ENCODE measurements around the gene MTURN. TPM values are rescaled to one million over a fixed set of nuclear protein-coding genes. Genes with fewer than 3 reads are reported as not detected.

The MTURN gene
- polyA plus RNA-seq, 4 donors = 79.0 to 91.2 (median 85.5) TPM

DNA sequence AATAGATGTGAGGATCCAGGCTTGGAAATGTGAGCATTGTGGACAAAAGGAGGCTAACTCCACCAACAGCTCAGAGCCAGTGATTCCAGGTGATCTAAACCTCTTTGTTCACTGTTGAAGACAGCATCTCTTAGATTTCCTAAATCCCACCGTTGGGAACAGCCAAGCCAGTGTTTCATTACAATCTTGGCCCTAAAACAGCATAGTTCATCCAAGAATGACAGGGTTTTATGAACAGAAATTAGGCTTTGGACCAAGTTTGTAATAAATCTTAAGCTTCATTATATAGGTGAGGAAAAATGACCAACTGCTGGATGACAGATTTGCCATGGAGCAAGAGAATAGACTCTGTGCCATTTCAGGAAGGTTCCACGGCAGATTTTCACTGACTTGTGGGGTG is 65.8 kb downstream of the MTURN start:
- no peak for DNase-seq (ENCODE audit: low read depth in 4 of 4, low spot score in 2 of 4)

DNA sequence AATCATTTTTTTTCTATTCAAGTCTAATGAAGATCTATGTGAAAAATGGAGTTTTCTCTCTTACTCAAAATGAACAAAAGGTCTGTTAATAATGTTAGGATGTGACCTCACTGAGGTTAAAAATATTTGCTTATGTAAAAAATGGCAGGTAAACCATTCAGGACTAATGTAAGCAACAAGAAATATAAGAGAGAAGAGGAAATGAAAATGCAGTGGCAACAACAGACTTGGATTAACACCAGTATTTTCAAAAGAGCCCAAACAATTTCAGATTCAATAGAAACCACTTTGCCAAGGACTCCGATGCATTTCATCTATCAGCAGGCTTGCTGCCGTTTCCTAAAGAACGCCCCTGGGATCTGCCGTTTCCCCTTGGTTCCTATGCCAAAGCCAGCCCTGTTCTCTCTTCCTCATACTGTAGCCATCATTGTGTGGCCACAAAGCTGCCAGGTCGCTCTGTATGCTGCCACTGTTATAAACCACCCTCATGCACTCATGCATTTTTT is 66.4 kb downstream of the MTURN start:
- DNase-seq (ENCODE audit: low read depth in 4 of 4, low spot score in 2 of 4) = no peak

DNA sequence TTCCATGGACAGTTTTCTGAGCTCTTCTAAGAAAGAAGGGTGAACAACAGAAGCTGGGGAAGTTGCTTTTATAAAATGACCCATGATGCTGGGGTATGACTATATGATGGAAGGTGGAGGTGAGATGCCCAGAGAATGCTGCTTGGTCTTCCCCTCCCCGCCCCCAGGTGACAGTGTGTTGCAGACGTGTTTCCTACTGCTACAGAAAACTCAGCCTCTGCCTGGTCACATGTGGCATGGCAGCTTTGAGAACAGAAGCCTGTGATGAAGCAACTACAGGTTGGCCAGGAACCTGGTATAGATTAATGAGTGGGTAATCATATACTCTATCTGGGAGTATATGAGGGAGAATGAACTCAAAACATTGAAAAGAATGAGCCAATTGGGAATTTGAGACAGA is 67.1 kb downstream of the MTURN start:
- DNase-seq (ENCODE audit: low read depth in 4 of 4, low spot score in 2 of 4) = no peak

DNA sequence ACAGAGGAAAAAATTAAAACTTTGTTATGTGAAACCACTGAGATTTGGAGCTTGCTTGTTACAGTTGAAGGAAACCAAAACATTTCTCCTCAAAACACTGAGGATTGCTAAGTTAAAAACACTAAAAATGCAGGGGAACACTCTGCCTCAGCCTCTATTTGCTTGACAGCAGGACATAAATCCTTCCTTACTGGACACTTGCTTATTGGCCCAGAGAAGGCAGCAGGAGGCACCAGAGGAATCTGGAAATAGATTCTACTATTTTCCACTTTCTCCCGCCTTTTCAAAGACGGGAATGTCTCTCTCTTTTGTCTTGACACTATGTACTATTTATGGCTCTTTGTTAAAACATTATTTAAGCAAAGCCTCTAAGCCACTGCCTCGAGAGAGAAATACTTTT is 67.9 kb downstream of the MTURN start:
- no peak for DNase-seq (ENCODE audit: low read depth in 4 of 4, low spot score in 2 of 4)

DNA sequence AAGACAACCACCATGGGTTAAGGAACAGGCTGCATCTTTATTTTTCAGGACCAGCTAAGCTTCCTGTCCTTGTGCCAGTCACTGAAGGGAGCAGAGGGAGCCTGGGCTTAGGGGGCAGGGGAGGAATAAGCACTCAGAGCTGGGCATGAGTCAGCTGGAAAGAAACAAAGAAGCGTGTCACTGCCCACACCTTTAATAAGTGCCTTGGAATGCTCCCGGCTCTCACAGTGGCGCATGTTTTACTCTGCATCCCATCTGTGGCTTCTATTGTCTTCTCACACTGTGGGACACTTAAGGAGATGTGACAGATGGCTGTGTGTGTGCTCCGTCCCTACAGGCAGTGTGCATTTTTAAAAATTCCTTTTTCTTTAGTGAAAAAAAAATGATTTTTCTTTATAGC is 71.7 kb downstream of the MTURN start:
- no peak for DNase-seq (ENCODE audit: low read depth in 4 of 4, low spot score in 2 of 4)

DNA sequence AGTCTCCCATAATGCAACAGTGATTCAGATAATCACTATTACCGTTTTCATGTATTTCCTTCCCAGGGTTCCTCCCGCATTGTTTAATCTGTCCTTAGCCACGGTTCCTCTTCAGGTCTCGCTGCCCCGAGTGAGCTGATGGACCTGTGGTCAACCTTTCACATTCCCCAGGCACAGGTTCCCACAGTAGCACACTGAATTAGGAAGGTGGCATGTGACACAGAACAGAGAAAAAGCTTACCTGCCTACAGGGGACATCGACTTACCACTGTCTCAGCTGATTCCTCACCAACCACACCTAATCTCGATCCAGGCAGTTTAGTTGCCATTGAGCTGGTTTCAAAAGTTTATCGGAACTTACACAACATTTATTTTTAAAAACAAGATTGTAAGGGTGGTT is 72.2 kb downstream of the MTURN start:
- no peak for DNase-seq (ENCODE audit: low read depth in 4 of 4, low spot score in 2 of 4)

DNA sequence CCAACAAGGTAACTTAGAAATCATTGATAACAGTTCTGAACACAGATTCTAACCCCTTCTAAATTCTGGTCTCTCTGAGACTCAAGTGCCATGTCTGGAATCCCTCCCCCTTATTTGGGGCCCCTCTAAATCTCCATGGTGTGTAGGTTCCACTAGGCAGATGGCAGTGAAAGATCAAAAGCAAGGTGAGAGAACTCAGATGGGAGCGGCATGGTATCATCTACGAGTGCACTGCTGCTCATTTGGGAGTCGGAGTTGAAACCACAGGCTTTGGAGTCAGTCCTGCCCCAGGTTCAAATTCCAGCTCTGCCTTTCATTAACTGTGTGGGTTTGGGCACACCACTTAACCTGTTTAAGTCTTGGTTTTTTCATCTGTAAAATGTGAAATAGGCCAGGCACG is 72.6 kb downstream of the MTURN start:
- DNase-seq (ENCODE audit: low read depth in 4 of 4, low spot score in 2 of 4) = no peak

DNA sequence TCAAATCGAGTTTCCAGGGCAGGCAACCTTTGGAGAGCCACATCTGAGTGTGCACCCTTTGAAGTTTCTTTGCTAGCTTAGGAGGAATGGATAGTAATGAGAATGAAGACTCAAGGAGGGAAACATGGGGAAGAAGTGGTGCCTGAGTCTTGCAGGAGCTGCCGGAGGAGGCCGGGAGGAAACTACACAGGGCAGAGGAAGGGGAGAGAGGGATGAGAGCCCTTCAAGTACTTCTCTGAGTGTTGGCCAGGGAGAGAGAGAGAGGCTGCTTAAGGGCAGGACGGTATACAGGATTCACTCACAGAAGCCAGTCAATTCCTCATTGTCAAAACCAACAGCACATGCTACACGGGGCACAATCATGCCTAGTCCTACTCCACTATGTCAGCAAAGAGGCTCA is 75.2 kb downstream of the MTURN start:
- no peak for DNase-seq (ENCODE audit: low read depth in 4 of 4, low spot score in 2 of 4)

Other genes starting within 250 kb of the MTURN start
- gene SCRN1, start 145.2 kb upstream of the MTURN start, polyA plus RNA-seq (ENCODE audit: insufficient read length in 4 of 4) = 10 to 100 TPM; 60.9 to 66.2 (median 61.8) TPM
- gene FKBP14, start 108.3 kb upstream of the MTURN start, polyA plus RNA-seq (ENCODE audit: insufficient read length in 4 of 4) = 10 to 100 TPM; 17.9 to 23.5 (median 21.2) TPM
- 10 to 100 TPM; 15.1 to 20.5 (median 17.7) TPM for gene PLEKHA8, start 106.6 kb upstream of the MTURN start, polyA plus RNA-seq (ENCODE audit: insufficient read length in 4 of 4)
- gene ZNRF2, start 149.6 kb downstream of the MTURN start, polyA plus RNA-seq (ENCODE audit: insufficient read length in 4 of 4) = 10 to 100 TPM; 15.1 to 19.7 (median 18.1) TPM